ENCODE measurements around the gene GABPB1.
"Not testable (repeated sequence)": the region's sequence is repeated elsewhere in the genome, so short reads cannot be mapped to it uniquely, and the experiment has no call there.

DNA sequence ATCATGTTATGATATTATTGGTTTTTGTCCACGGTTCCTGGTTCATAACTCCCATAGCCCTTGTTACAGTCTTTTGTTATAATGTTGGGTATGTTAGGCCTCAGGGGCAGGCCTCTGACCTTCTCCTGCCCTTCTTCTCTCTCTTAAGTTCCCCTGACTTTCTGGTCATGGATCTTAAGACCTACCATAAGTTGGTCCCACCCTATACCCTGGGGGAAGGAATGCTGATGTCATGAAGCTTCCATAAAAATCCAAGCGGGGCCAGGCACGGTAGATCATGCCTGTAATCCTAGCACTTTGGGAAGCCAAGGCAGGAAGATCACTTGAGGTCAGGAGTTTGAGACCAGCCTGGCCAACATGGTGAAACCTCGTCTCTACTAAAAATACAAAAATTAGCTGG, 36.6 kb upstream of the GABPB1 start:
- not testable (repeated sequence) for TF ChIP-seq POLR2A, POLR2AphosphoS5, EP300 (IDR thresholded peaks at IDR 0.05)
- TF ChIP-seq, protein P1, sequence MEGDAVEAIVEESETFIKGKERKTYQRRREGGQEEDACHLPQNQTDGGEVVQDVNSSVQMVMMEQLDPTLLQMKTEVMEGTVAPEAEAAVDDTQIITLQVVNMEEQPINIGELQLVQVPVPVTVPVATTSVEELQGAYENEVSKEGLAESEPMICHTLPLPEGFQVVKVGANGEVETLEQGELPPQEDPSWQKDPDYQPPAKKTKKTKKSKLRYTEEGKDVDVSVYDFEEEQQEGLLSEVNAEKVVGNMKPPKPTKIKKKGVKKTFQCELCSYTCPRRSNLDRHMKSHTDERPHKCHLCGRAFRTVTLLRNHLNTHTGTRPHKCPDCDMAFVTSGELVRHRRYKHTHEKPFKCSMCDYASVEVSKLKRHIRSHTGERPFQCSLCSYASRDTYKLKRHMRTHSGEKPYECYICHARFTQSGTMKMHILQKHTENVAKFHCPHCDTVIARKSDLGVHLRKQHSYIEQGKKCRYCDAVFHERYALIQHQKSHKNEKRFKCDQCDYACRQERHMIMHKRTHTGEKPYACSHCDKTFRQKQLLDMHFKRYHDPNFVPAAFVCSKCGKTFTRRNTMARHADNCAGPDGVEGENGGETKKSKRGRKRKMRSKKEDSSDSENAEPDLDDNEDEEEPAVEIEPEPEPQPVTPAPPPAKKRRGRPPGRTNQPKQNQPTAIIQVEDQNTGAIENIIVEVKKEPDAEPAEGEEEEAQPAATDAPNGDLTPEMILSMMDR (IDR thresholded peaks at IDR 0.05) = not testable (repeated sequence)
